ENCODE results near the gene PNMA6F.

DNA sequence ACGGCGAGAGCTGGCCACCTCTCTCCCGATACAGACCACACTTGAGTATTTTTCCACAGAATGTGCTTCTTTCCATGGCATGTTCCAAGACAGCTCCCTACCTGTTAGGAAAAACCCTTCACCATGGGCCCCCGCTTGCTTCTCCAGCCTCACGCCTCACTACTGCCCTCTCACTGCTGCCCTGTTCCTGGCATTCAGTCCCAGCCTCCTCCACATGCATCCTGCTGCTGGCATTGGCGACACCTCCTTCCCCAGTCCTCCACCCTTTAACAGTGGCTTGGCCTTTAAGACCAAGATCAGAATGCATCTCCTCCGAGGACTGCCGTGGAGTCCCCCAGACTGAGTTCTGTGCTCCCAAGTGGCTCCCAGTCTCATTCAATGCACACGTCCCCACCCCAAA lies 10.7 kb downstream of the PNMA6F start:
- no peak for TF ChIP-seq CTCF (IDR thresholded peaks at IDR 0.05; ENCODE audit: insufficient read depth, low read length, poor library complexity, severe bottlenecking)
- TF ChIP-seq EZH2phosphoT487 (conservative IDR thresholded peaks at IDR 0.05; ENCODE audit: low read length): no peak
